ENCODE results near the gene ALG8.

DNA sequence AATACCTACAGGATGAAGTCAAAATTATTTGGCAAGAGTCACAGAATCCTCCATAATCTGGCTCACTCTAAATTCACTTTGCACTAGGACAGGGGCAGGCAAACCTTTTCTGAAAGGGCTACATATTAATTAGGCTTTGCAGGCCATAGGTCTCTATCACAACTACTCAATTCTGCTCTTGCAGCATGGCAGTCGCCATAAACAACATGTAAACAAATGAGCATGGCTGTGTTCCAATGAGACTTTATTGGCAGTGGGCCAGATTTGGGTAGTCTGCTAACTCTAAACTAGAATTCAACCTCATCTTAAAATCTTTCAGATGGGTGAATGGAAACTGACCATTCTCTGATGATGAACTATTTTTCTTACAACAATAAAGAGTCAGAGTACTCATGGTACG lies 70.0 kb downstream of the ALG8 start:
- TF ChIP-seq, protein P1, sequence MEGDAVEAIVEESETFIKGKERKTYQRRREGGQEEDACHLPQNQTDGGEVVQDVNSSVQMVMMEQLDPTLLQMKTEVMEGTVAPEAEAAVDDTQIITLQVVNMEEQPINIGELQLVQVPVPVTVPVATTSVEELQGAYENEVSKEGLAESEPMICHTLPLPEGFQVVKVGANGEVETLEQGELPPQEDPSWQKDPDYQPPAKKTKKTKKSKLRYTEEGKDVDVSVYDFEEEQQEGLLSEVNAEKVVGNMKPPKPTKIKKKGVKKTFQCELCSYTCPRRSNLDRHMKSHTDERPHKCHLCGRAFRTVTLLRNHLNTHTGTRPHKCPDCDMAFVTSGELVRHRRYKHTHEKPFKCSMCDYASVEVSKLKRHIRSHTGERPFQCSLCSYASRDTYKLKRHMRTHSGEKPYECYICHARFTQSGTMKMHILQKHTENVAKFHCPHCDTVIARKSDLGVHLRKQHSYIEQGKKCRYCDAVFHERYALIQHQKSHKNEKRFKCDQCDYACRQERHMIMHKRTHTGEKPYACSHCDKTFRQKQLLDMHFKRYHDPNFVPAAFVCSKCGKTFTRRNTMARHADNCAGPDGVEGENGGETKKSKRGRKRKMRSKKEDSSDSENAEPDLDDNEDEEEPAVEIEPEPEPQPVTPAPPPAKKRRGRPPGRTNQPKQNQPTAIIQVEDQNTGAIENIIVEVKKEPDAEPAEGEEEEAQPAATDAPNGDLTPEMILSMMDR (IDR thresholded peaks at IDR 0.05) = no peak
- TF ChIP-seq POLR2A (IDR thresholded peaks at IDR 0.05) = no peak
